ENCODE data around the gene ATP1A4.

Gene ATP1A4

DNA sequence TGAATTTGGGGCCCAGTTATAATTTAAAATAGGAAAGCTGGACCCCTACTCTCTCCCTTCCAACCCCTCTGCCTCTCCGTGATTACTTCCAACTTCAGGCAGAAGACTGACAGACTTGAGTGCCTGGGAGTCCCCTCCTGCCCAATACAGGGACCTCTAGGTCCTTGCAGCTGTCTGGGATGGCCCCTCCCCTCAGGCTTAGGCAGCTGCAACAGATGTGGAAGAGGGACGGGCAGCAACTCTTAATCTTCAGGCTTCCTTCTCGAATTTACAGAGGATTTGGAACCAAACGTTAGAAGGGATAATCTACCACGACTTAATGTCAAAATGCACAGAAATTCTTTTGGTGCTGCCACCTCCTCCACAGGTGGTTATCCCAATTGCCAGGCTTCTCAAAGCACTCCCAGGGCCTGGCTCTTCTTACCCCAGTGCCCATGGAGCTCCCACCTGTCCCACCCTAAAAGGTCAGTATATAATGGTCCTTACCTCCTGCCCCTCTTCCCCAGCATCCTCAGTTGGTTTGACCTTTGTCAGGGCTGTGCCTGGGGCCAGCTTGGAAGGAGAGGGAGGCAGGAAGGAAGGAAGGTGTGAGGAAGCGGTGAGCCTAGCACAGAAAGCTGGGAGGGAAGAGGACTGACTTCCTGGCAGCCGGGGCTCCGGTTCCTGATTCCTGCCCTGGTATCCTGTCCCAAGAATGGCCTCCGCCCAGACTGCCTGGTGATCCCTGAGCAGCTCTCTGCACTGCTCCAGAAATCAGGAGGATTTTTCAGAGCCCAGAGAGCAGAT lies 56.6 kb downstream of the ATP1A4 start:
- DNase-seq = no peak

DNA sequence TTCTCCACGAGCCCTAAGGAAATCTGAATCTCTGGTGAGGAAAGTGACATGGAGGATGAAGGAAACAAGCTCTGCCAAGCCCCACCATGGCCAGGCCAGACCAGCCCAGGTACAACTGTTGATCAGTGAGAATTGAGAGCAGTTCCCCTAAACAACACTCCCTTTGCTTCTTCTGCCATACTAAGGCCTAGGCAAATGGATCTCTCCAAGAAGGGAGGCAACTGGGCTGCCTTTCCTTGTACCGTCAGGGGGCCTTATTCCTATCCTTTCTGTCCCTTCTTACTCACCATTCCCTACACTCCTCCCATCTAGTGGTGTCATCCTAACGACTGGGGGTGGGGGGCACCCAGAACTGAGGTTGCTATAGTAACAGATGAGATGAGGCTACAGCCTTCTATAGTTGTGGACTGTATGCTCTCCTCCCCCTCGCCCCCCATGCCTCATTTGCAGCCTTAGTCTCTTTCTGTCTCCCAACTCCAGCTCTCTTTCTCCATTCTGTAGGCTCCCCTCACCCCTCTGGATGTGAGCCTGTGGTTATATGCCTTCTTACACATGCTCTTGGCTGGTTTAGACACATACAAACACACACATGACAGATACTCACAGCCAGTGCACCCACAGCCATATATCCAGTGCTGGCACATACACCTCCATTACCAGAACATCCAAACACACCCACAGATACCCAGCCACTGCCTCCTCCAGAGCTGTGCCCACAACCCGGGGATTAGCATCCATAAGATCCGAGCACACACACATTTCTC lies 57.3 kb downstream of the ATP1A4 start:
- no peak for DNase-seq

DNA sequence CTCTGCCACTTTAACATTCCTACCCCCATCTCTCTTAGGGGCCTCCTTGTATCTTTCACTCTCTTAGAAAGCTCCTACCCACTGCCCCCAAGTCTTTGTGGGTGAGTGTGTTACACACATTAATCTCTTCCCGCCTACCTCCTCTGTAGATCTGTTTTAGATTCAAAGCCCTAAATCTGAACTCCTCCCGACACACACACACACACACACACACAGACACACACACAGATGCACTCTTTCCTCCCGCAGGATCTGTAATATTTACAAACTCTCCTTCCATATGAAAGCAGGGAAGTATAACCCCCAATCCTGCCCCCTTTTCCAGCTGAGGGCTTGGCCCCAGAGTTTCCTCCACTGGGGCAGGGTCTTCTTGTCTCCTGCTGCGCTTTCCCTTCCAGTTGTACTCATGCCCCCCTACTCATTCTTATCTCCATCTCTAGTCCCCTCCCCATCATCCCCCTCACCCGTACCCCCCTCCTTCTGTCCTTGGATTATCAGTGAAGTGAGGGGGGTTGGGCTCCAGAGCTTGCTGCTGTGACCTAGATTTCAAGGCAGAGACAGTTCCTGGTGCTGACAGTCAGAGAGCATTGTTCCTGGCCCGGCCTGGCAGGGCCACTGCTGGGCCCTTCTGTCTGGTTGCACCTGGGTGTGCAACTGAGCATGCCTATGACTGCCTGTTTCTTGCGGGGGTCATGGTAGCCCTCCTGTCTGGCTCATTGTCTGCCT lies 58.1 kb downstream of the ATP1A4 start:
- no peak for DNase-seq

DNA sequence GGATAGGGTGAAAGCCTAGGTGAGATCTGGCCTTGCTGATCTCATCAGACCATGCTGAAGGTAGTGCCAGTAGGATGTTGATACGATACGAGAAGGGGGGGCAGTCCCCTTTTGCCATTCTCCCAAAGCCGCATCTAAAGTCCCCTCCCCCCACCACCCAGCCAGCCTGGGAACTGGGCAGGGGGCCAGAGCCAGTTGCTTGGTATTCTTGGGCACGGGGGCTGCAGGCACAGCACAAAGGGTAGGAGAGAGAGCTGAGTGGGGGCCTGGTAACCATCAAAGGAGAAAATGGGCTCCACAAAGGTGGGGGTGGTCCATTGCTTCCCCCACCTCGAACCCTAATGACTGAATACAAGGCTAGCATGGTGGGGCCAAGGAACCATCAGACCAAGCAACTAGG lies 59.2 kb downstream of the ATP1A4 start:
- no peak for DNase-seq

DNA sequence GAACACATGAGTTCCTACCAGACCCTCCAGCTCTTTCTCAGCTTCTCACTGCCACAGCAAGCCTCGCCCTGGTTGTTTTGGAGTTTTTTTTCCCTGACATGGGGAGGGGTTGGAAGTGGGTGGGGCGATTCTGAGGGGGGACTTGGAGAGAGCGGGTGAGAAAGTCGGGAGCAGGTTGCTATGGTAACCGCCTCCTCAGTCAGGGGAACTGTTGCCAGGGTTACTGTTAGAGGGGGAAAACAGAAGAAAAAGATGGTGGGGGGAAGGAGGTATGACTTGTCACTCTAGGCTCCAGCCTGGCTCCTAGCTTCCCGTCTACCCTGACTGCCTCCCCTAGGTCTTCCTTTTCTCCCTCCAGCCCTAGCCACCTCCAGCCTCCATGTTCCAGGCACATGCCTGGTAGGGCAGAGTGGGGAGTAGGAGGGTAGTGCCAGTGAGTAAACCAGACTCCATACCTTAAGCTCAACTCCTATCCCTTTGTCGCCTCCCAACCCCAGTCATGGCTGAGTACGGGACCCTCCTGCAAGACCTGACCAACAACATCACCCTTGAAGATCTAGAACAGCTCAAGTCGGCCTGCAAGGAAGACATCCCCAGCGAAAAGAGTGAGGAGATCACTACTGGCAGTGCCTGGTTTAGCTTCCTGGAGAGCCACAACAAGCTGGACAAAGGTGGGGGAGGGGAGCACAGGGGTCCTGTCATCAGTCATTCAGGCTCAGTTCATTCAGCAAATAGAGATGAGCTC lies 59.8 kb downstream of the ATP1A4 start:
- DNase-seq = no peak

DNA sequence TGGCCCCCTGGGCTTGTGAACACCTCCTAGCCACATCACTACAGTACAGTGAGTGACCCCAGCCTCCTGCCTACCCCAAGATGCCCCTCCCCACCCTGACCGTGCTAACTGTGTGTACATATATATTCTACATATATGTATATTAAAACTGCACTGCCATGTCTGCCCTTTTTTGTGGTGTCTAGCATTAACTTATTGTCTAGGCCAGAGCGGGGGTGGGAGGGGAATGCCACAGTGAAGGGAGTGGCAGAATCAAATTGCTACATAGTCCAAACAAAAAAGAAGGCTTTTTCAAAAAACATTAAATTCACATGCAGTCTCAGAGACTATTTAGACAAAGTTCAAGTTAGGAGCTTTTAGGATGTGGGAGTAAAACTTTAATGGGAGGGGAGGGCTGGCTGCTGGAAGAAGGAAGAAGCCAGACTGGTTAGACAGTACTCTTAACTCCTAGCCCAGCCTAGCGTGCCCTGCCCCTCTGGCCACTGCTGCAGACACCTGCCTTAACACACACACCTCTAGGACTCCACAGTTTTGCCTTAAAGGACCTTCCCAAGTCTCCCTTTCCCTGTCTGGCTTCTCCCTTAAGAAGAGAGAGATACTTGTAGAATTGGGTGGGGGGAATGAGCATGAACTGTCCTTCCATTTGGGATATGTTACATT lies 63.2 kb downstream of the ATP1A4 start:
- no peak for DNase-seq

DNA sequence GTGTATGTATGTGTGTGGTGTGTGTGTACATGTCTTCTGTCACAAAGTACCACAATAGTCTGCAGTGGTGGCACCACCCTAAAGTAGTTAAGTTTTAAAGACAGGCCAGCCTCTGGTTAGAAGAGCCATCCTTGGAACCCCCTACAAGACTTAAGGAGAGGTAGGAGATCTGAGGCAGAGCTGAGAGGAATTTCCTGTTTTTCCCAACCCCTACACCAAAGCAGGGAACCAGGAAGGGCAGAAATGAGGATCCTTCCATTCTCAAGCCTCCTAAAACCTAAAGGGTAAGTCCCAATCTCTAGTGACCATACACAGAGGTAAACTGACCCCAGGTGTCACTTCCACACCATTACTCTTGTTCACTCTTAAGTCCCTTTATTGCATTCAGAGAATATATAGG lies 64.9 kb downstream of the ATP1A4 start:
- no peak for DNase-seq

DNA sequence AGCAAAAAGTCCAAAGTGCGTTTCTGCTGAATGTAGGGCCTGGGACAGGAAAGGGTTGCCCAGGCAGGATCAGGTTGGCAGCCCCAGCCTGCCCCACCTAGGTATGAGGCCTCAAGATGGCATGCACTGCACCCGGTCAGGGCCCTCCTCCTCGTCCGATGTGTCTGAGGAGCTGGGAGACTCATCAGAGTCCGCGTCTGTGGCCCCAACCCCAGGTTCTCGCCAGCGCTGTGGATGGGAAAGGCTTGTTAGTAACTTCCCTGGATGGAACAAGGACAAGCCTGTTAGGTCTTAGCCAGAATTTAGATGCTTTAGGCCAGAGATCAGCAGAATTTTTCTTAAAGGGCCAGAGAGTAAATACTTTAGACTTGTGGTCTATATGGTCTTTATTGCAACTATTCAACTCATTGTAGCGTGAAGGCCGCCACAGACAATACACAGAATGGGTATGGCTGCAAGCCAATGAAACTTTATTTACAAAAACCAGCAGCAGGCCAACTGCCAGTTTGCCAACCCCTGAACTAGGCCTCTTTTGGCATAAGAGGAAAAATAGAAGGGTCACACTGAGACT lies 66.2 kb downstream of the ATP1A4 start:
- no peak for DNase-seq

DNA sequence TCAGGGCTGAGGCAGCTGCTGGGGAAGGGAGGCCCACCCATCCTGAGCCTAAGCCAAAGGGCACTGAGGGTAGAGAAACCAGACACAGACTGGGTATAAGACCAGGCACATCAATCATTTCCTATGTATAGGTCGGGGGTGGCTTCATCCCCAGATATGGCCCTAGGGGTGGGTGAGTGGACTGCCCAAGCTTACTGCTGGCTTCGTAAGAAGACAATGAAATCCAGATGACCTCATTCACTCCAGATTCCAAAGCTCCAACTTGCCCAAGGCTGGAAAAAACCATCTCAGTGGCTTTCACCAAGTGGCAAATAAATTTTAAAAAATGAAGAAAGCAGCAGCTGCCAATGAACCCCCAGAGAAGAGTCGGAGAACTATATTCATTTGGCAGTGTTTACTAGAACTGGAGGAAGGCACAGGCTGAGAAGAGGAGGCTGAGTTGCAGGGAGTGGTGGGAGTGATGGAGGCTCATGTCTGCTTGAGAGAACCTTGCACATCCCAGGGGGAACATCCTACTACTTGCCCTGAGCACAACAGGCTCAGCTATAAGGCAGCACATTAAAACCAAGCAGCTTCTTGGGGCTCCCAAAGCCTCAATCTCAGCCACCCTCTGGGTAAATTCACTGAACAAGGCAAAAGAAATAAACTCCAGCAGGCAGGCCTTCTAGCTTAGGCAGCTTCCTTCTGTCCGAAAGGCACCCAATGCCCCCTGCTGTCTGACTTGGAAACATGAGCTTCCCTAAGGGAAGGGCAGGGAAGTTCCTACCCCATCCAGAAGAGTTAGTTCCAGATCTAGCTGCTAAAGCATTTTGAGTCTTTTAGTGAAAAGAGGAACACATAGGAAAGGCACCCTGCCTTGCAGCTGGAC lies 67.9 kb downstream of the ATP1A4 start:
- DNase-seq = peak; percentile 82

DNA sequence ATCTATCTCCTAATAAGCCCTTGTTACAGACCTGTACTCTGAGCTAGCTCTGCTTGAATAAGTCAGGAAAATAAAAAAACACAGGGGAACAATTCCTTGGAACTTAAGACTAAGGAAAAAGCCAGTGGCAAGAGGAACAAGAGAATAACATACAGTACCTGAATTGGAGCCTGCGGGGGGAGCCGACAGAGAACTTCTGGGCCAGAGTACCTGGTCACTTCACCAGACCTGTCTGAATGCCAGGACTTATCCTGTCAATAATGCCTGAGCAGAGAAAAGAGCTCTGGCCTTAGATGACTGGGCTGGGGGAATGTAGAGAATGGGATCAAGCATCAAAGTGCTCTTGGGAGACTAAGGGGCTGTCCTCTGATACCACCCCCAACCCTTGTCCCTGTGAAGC lies 68.9 kb downstream of the ATP1A4 start:
- no peak for DNase-seq

DNA sequence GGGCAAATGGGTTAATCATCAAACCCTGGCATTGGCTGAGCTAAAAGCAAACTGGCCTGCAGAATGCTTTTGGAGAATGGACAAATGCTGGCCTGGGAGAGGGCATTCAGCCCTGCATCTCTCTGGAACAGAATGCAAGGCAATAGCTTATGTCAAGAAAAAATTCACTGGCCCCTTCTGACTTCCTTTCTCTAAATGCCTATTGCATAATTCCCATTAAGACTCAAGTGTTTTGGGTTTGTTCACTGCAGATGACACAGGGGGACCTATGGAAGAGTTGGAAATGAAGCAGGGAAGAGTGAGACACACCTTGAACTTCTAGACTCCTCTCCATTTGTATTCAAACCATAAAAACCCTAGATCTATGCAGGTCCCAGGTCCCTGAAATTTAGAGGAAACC lies 69.7 kb downstream of the ATP1A4 start:
- DNase-seq = no peak

DNA sequence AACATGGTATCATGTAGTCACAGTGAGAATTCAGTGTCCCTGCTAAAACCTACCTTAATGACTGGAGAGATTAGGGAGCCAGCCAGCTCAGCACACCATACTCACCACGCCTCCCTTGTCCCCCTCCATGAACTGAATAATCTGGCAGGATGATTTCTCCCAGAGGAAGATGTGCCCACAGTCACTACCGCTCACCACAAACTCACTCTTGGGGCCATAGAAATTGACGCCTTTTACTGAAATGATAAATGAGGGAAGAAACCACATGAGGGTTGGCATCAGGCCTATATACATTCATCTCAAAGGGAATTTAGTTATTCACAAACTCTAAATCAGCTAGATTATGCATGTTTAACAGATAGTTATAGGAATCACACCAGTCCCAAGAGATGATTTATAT lies 71.1 kb downstream of the ATP1A4 start:
- no peak for DNase-seq

DNA sequence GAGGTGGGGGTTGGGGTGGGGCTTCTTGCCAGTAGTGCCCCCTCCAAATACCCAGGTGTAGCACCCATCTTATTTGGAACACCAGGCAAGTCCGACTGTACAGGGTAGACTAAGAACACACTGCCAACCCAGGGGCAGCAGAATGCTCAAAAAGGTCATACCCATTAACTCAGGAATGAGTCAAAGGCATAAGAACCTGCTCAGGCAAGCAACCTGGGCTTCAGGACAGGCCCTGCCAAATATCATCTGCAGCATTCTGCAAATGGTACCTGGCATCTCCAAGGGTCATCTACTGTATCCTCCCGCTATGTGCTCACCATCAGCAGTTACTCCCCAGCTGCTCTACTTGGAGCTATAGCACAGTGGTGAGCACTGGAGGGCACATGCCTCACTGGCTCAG lies 73.2 kb downstream of the ATP1A4 start:
- DNase-seq = no peak

DNA sequence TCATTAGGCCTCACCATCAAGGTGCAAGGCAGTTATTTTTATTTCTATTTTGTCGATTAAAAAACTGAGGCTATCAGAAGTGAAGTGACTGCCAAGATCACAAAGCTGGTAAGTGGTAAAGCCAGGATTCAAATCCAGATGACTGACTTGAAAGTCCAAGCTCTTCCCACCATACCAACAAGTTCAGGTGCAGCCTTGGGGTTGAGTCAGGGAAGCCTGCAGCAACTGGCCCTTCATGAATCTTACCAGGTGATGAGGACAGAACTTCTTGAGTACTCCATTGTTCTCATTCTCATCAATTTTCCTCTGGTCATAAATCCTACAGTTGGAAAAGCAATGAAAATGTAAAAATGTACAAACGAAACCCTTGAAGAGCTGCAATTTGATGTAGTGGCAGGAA lies 73.9 kb downstream of the ATP1A4 start:
- DNase-seq = no peak

DNA sequence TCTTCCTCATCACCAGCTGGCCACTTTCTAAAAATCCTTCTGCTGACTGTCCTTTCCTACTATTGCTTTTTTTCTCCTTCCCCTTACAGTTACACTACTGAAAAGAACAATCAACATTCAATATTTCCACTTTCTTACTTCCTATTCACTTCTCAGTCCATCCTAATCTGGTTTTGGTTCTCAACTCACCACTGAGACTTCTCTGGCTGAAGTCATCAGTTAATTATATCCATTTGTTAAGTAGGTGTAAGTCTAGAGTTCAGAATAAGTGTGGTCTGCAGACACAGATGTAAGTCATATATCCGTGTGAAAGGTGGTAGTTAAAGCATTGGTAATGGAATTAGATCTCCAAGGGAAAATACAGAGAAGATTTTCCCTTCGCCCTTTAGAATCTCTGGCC lies 75.2 kb downstream of the ATP1A4 start:
- no peak for DNase-seq

DNA sequence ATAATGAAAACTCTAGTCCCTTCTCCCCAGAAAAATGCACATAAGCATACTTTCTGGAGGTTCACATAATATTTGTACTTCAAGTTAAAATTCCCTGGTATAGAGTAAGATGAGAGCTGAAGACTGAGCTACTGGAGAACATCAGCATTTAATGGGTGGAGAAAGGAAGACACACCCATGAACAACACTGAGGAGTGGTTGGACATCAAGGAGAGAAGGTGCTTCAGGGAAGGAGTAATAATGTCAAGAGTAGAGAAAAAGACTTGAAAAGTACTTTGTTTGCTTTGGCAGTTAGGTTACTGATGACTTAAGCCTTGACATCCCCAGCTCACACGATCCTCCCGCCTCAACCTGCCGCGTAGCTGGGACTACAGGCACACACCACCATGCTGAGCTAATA lies 75.6 kb downstream of the ATP1A4 start:
- no peak for DNase-seq

DNA sequence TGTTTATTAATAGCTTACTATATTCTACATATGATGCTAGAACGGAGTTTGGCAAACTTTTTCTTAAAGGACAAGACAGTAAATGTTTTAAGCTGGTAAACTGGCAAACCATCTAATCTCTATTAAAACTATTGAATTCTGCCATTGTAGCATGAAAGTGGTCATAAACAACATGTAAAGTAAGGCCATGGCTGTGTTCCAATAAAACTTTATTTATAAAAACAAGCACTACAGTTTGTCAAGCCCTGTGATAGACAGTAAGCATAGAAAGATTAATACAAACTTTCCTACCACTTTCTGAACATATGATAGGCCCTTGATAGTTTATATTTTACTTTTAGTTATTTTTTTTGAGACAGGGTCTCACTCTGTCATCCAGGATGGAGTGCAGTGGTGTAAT lies 76.2 kb downstream of the ATP1A4 start:
- DNase-seq = no peak

DNA sequence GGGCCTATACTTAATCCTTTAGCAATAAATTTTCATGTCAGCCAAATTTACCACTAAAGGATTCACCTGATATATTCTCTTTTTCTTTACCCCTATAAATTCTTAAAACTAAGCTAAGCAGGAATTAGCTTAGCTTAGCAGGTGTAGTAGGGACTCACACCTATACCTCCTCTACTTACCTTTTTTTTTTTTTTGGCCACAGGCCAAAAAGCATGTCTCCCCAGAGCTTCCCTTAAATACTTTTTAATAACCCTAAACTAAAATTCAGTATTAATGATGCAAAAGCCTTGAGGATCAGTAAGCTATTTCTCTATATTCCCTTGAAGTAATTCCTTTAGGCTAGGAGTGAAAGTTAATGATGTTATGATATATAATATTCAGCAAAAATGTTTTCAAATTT lies 77.0 kb downstream of the ATP1A4 start:
- DNase-seq = no peak

DNA sequence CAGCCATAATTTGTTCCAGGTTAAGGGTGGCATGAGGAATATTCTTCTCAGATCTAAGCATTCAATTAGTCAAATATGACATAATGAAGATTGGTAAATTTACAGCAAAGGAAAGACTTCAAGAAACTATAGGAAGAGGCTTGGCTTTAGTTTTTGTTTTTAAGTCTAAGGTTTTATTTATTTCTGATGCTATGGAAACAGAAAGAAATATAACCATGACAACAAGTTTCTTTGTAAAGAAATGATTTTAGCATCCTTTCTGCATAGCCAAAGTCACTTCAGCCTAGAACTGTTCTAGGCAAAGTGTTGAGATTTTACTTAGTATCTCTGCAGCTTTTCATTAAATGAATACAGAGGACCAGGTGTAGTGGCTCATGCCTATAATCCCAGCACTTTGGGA lies 81.5 kb downstream of the ATP1A4 start:
- DNase-seq = no peak
